ENCODE results near the gene IQSEC1. TPM values are rescaled to one million over a fixed set of nuclear protein-coding genes. Genes with fewer than 3 reads are reported as not detected.

The IQSEC1 gene
- total RNA-seq, 2 donors from 2014 or later, result 58.2 to 94.2 TPM

DNA sequence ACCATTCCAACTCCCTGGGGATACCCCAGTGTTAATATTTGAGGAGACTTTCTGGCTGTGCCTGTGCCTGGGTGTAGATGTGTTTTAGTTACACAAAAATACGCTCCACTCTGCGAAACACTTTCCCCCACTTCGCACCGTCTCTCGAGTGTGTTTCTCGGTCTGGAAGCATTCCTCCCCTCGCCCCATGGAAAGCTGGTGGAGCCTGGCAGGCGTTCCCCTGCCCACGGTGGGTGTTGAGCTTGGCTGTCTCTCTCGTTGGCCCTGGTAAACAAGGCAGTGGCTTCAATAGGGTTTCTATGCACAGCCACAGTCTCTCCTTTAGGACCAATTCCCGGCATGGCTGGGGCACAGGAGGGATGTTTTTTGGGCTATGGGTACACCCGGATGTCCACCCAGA is 19.3 kb downstream of the IQSEC1 start:
- 87% methylated on average over 12 of the region's 12 CpGs for WGBS
- Histone ChIP-seq H3K27me3 (replicated peaks; ENCODE audit: insufficient read depth) (no peaks in the 10 kb centered on the region), H3K9me3 (no peaks in the 10 kb centered on the region), H3K4me3 (no peak overlapping the region), H3K27ac (no peak overlapping the region), H3K36me3 (no peaks in the 10 kb centered on the region), H3K4me1 (replicated peaks) (no peaks in the 10 kb centered on the region)
- TF ChIP-seq POLR2A (IDR thresholded peaks at IDR 0.05), result no peak
- TF ChIP-seq CTCF (IDR thresholded peaks at IDR 0.05), result no peak
- TF ChIP-seq POLR2AphosphoS5 (IDR thresholded peaks at IDR 0.05), result no peak
- intact Hi-C loops (cut with DNase I), result no loop called here
- DNase-seq (ENCODE audit: low spot score), result no peak

- Histone ChIP-seq H3K9me3 (no peaks in the 10 kb centered on the region), H3K27me3 (replicated peaks; ENCODE audit: insufficient read depth) (no peaks in the 10 kb centered on the region), H3K36me3 (no peaks in the 10 kb centered on the region), H3K4me3 (no peak overlapping the region), H3K4me1 (replicated peaks) (no peaks in the 10 kb centered on the region), H3K27ac (no peak overlapping the region)
- TF ChIP-seq POLR2A (IDR thresholded peaks at IDR 0.05) (no peak), CTCF (IDR thresholded peaks at IDR 0.05) (no peak), POLR2AphosphoS5 (IDR thresholded peaks at IDR 0.05) (no peak)
- 73% methylated on average over 8 of the region's 8 CpGs for WGBS
- DNase-seq (ENCODE audit: low spot score), result no peak
- intact Hi-C loops (cut with DNase I), result no loop called here
Measured at GRCh38 chr3:13053420-13053819, 19.8 kb downstream of the IQSEC1 start.

DNA sequence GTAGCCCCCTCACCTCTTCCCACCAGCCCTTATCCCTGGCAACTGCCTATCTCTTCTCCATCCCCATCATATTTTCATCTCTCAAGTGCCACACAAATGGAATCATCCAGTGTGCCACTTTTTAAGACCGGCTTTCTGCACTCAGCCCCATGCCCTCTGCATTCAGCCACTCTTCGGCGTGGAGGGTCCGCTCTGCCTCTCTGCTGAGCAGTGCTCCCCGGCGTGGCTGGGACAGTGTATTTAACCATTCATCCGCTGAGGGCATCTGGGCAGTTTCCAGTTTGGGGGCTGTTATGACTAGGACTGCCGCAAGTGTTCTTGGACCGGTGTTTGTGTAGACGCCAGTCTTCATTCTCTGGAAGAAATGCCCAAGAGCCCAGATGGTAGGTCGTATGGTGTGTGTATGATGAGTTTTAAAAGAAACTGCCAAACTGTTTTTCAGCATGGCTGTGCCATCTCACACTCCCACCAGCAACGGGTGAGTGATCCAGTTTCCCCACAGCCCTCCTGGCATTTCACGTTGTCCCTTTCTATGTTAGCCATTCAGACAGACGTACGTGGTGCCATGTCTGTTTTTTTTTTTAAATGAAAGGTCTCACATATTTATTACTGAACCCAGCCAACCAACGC is 20.9 kb downstream of the IQSEC1 start:
- Histone ChIP-seq H3K9me3 (no peaks in the 10 kb centered on the region), H3K4me3 (no peak overlapping the region), H3K4me1 (replicated peaks) (no peaks in the 10 kb centered on the region), H3K27me3 (replicated peaks; ENCODE audit: insufficient read depth) (no peaks in the 10 kb centered on the region), H3K27ac (no peak overlapping the region), H3K36me3 (no peaks in the 10 kb centered on the region)
- intact Hi-C loops (cut with DNase I), result no loop called here
- TF ChIP-seq POLR2AphosphoS5 (IDR thresholded peaks at IDR 0.05), result no peak
- TF ChIP-seq CTCF (IDR thresholded peaks at IDR 0.05), result no peak
- no peak for TF ChIP-seq POLR2A (IDR thresholded peaks at IDR 0.05)
- WGBS, result 93% methylated on average over 16 of the region's 16 CpGs
- no peak for DNase-seq (ENCODE audit: low spot score)

- Histone ChIP-seq H3K27me3 (replicated peaks; ENCODE audit: insufficient read depth) (no peaks in the 10 kb centered on the region), H3K4me1 (replicated peaks) (no peaks in the 10 kb centered on the region), H3K9me3 (no peaks in the 10 kb centered on the region), H3K27ac (no peak overlapping the region), H3K36me3 (no peaks in the 10 kb centered on the region), H3K4me3 (no peak overlapping the region)
- TF ChIP-seq CTCF (IDR thresholded peaks at IDR 0.05) (no peak), POLR2A (IDR thresholded peaks at IDR 0.05) (no peak), POLR2AphosphoS5 (IDR thresholded peaks at IDR 0.05) (no peak)
- intact Hi-C loops (cut with DNase I), result no loop called here
- 76% methylated on average over 6 of the region's 6 CpGs for WGBS
- no peak for DNase-seq (ENCODE audit: low spot score)
Measured at GRCh38 chr3:13051581-13051980, 21.6 kb downstream of the IQSEC1 start.

DNA sequence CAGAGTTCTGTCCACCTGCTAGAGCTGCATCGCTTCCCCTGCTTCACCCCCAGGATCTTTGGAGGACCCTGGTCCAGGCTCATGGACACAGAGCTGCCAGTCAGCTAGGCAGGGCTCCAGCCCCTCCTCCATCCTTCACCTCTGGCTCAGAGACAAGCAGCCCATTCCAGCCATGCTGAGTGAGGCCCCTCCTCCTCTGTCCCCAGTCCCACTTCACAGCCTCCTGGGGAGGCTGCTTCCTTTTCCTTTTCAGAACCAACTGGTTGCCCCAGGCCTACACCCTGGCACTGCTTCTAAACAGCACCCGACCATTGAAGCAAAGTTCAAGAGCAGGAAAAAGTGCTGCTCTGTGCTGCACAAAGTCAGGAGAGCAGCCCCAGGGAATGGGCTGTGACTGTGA is 22.2 kb downstream of the IQSEC1 start:
- DNase-seq (ENCODE audit: low spot score), result no peak
- Histone ChIP-seq H3K36me3 (no peaks in the 10 kb centered on the region), H3K27me3 (replicated peaks; ENCODE audit: insufficient read depth) (no peaks in the 10 kb centered on the region), H3K9me3 (no peaks in the 10 kb centered on the region), H3K4me3 (no peak overlapping the region), H3K4me1 (replicated peaks) (no peaks in the 10 kb centered on the region), H3K27ac (no peak overlapping the region)
- intact Hi-C loops (cut with DNase I), result no loop called here
- TF ChIP-seq POLR2AphosphoS5 (IDR thresholded peaks at IDR 0.05) (no peak), POLR2A (IDR thresholded peaks at IDR 0.05) (no peak), CTCF (IDR thresholded peaks at IDR 0.05) (no peak)
- 87% methylated on average over 2 of the region's 2 CpGs for WGBS

Data from prostate gland (tissue), 2 donors.